HepG2 (cell line): Measurements from ENCODE around the gene EPB41L1. TPM values are rescaled to one million over a fixed set of nuclear protein-coding genes. Genes with fewer than 3 reads are reported as not detected.

Experiments
- CHCHD3 ChIP-seq: sonication (generic); formaldehyde crosslinking; IDR thresholded peaks from 2 replicates; pipeline ENCODE4 v1.8.0; 2022; ENCODE audit warnings: mild to moderate bottlenecking, missing genetic modification reagents, moderate library complexity
- CHD2 ChIP-seq: IDR thresholded peaks from 2 replicates; pipeline ENCODE4 v1.6.1; 2011; ENCODE audit warnings: low read depth, low read length, improper control_type of control experiment
- DNMT1 ChIP-seq: sonication (generic); formaldehyde crosslinking; IDR thresholded peaks from 2 replicates; pipeline ENCODE4 v1.5.1; 2020; ENCODE audit warnings: mild to moderate bottlenecking, missing genetic modification reagents
- ETS1 ChIP-seq: sonication (generic); formaldehyde crosslinking; IDR thresholded peaks from 2 replicates; pipeline ENCODE4 v1.4.0; 2020; ENCODE audit warnings: missing genetic modification reagents
- JUNB ChIP-seq: sonication (generic); formaldehyde crosslinking; IDR thresholded peaks from 2 replicates; pipeline ENCODE4 v1.8.0; 2022; ENCODE audit warnings: missing genetic modification reagents, mild to moderate bottlenecking, borderline replicate concordance
- KAT2B ChIP-seq: fragments of 150-350 bp; IDR thresholded peaks from 2 replicates; pipeline ENCODE4 v1.6.1; 2014; ENCODE audit warnings: low read depth, low read length, borderline replicate concordance
- MAF1 ChIP-seq: sonication (generic); formaldehyde crosslinking; IDR thresholded peaks from 2 replicates; pipeline ENCODE4 v1.5.0; 2020; ENCODE audit warnings: missing genetic modification reagents, borderline replicate concordance
- MBNL3 ChIP-seq: fragments of 250-450 bp; sonication (Bioruptor Pico); conservative IDR thresholded peaks from 2 replicates; pipeline ENCODE4 v1.8.0; 2022; ENCODE audit warnings: mild to moderate bottlenecking, inconsistent platforms
- NR2C2 ChIP-seq: sonication (generic); formaldehyde crosslinking; IDR thresholded peaks from 2 replicates; pipeline ENCODE4 v1.4.0; 2020; ENCODE audit warnings: missing genetic modification reagents, mild to moderate bottlenecking, moderate library complexity, borderline replicate concordance
- PLRG1 ChIP-seq: fragments of 450-650 bp; conservative IDR thresholded peaks from 2 replicates; pipeline ENCODE4 v1.6.1; 2016
- RFX5 ChIP-seq: IDR thresholded peaks from 2 replicates; pipeline ENCODE4 v1.6.1; 2011; ENCODE audit warnings: low read depth, low read length, improper control_type of control experiment
- SP140L ChIP-seq: sonication (generic); formaldehyde crosslinking; IDR thresholded peaks from 2 replicates; pipeline ENCODE4 v1.4.0; 2020; ENCODE audit warnings: missing genetic modification reagents, borderline replicate concordance
- TARDBP ChIP-seq: sonication (generic); formaldehyde crosslinking; IDR thresholded peaks from 2 replicates; pipeline ENCODE4 v1.8.0; 2022; ENCODE audit warnings: mild to moderate bottlenecking, missing genetic modification reagents
- ZNF12 ChIP-seq: sonication (generic); formaldehyde crosslinking; IDR thresholded peaks from 2 replicates; pipeline ENCODE4 v1.5.0; 2020; ENCODE audit warnings: missing genetic modification reagents
- ZNF3 ChIP-seq: IDR thresholded peaks from 2 replicates; pipeline ENCODE4 v1.7.0; 2017; ENCODE audit warnings: inconsistent platforms
- ZNF501 ChIP-seq: sonication (generic); formaldehyde crosslinking; IDR thresholded peaks from 2 replicates; pipeline ENCODE4 v1.5.1; 2020; ENCODE audit warnings: mild to moderate bottlenecking, moderate library complexity, missing genetic modification reagents
- ZNF703 ChIP-seq: sonication (generic); formaldehyde crosslinking; IDR thresholded peaks from 2 replicates; pipeline ENCODE4 v1.5.1; 2020; ENCODE audit warnings: missing genetic modification reagents, mild to moderate bottlenecking, moderate library complexity, borderline replicate concordance
- ZNF781 ChIP-seq: sonication (generic); formaldehyde crosslinking; IDR thresholded peaks from 2 replicates; pipeline ENCODE4 v1.5.1; 2020; ENCODE audit warnings: borderline replicate concordance, mild to moderate bottlenecking, missing genetic modification reagents; ENCODE audit errors: not compliant biosample characterization
- ZSCAN25 ChIP-seq: sonication (generic); formaldehyde crosslinking; IDR thresholded peaks from 2 replicates; pipeline ENCODE4 v1.8.0; 2022; ENCODE audit warnings: mild to moderate bottlenecking, missing genetic modification reagents
- ZSCAN5A ChIP-seq: sonication (generic); formaldehyde crosslinking; IDR thresholded peaks from 2 replicates; pipeline ENCODE4 v1.8.0; 2022; ENCODE audit warnings: mild to moderate bottlenecking, missing genetic modification reagents, borderline replicate concordance
- polyA plus RNA-seq, 8 experiments: library from polyadenylated mRNA; depleted of rRNA in 3 of 8; stranded (reverse) in 7 of 8; unstranded in 1 of 8; fragments of >200 nt; fragmentation: Illumina TruSeq in 4 of 8; extraction: Trizol in 4 of 8; gene quantifications; 2 replicates each; pipeline versions ENCODE4 v1.2.1 to v1.2.3, GENCODE V29; 2011 to 2016; ENCODE audit warnings: low read depth in 4 of 8, missing spikeins in 1 of 8, mixed read lengths in 1 of 8; ENCODE audit not compliant: insufficient read depth in 1 of 8
- total RNA-seq, 5 experiments: library from RNA; depleted of rRNA; stranded (reverse); fragments of >200 nt; fragmentation: Illumina TruSeq; extraction: Trizol; gene quantifications; 2 replicates each; pipeline ENCODE4 v1.2.3, GENCODE V29; 2016; ENCODE audit warnings: low read depth in 1 of 5
- TF ChIP-seq, protein P1 (sequence below): sonication (generic); formaldehyde crosslinking; IDR thresholded peaks from 2 replicates; pipeline ENCODE4 v1.8.0; 2022; ENCODE audit warnings: missing genetic modification reagents, mild to moderate bottlenecking, moderate library complexity, borderline replicate concordance
- TF ChIP-seq, protein P2 (sequence below): sonication (generic); formaldehyde crosslinking; IDR thresholded peaks from 2 replicates; pipeline ENCODE4; 2020; ENCODE audit warnings: missing genetic modification reagents, mild to moderate bottlenecking, borderline replicate concordance

EPB41L1 gene
- total and polyA plus RNA-seq, 2 of the 13 experiments (the other 11 are each of a cell fraction or from before 2014, with no cell fraction given), result 16.7 to 39.0 TPM

- TF ChIP-seq MAF1 (CRISPR knock-in tag) (no peak), JUNB (CRISPR knock-in tag) (peak; percentile 58; the same call in 1 of the 2 replicates), ZNF781 (CRISPR knock-in tag) (no peak), ETS1 (no peak), TARDBP (peak; percentile 38; the same call in 1 of the 2 replicates), DNMT1 (CRISPR knock-in tag) (no peak), ZNF703 (CRISPR knock-in tag) (no peak), CHD2 (no peak), ZSCAN25 (CRISPR knock-in tag) (no peak), ZNF501 (CRISPR knock-in tag) (peak; percentile 29; the same call in 1 of the 2 replicates), CHCHD3 (CRISPR knock-in tag) (no peak), SP140L (CRISPR knock-in tag) (no peak), ZNF12 (CRISPR knock-in tag) (no peak; the same call in 1 of the 2 replicates), ZSCAN5A (CRISPR knock-in tag) (no peak), PLRG1 (no peak), MBNL3 (CRISPR knock-in tag) (no peak), RFX5 (no peak), NR2C2 (CRISPR knock-in tag) (peak; percentile 87), KAT2B (no peak), ZNF3 (CRISPR knock-in tag) (no peak)
- TF ChIP-seq, protein P1, sequence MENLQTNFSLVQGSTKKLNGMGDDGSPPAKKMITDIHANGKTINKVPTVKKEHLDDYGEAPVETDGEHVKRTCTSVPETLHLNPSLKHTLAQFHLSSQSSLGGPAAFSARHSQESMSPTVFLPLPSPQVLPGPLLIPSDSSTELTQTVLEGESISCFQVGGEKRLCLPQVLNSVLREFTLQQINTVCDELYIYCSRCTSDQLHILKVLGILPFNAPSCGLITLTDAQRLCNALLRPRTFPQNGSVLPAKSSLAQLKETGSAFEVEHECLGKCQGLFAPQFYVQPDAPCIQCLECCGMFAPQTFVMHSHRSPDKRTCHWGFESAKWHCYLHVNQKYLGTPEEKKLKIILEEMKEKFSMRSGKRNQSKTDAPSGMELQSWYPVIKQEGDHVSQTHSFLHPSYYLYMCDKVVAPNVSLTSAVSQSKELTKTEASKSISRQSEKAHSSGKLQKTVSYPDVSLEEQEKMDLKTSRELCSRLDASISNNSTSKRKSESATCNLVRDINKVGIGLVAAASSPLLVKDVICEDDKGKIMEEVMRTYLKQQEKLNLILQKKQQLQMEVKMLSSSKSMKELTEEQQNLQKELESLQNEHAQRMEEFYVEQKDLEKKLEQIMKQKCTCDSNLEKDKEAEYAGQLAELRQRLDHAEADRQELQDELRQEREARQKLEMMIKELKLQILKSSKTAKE (CRISPR knock-in tag), result peak; percentile 50; the same call in 1 of the 2 replicates
- TF ChIP-seq, protein P2, sequence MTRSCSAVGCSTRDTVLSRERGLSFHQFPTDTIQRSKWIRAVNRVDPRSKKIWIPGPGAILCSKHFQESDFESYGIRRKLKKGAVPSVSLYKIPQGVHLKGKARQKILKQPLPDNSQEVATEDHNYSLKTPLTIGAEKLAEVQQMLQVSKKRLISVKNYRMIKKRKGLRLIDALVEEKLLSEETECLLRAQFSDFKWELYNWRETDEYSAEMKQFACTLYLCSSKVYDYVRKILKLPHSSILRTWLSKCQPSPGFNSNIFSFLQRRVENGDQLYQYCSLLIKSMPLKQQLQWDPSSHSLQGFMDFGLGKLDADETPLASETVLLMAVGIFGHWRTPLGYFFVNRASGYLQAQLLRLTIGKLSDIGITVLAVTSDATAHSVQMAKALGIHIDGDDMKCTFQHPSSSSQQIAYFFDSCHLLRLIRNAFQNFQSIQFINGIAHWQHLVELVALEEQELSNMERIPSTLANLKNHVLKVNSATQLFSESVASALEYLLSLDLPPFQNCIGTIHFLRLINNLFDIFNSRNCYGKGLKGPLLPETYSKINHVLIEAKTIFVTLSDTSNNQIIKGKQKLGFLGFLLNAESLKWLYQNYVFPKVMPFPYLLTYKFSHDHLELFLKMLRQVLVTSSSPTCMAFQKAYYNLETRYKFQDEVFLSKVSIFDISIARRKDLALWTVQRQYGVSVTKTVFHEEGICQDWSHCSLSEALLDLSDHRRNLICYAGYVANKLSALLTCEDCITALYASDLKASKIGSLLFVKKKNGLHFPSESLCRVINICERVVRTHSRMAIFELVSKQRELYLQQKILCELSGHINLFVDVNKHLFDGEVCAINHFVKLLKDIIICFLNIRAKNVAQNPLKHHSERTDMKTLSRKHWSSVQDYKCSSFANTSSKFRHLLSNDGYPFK (CRISPR knock-in tag), result peak; percentile 70; the same call in 1 of the 2 replicates
Observed at GRCh38 chr20:36270744-36271638, 116.5 kb downstream of the EPB41L1 start (continued).
